Activated T-helper 1 cell treated with anti-CD3 and anti-CD28 coated beads, Interleukin-2, amount 50 U/mL, for 16 hours (primary cell): ENCODE measurements around the gene IFNAR1.

ENCODE experiments used
- DNase-seq, 2 donors: peaks; one replicate each; pipeline ENCODE4 v3.0.0-alpha.2; 2020; ENCODE audit warnings: low read depth in 1 of 2, low spot score in 1 of 2

IFNAR1 gene

GRCh38 chr21:33398361-33398760 lies 73.6 kb downstream of the IFNAR1 start:
- no peak for DNase-seq

GRCh38 chr21:33401630-33401992 lies 76.8 kb downstream of the IFNAR1 start:
- no peak for DNase-seq

- DNase-seq: no peak
Observed at GRCh38 chr21:33402001-33402979, 77.5 kb downstream of the IFNAR1 start.

GRCh38 chr21:33403128-33403785 lies 78.5 kb downstream of the IFNAR1 start, which contains the start of gene IFNGR2:
Gene IFNGR2 (plus strand): TSS chr21:33403413. CDS start chr21:33403544, 131 bp downstream.
- DNase-seq: peak in 1 of 2 donors; percentile 45

GRCh38 chr21:33403786-33404585 lies 79.2 kb downstream of the IFNAR1 start:
- no peak for DNase-seq

GRCh38 chr21:33406493-33406892 lies 81.7 kb downstream of the IFNAR1 start:
- DNase-seq: no peak
